Measurements from ENCODE around the gene U2AF2. TPM values are rescaled to one million over a fixed set of nuclear protein-coding genes. Genes with fewer than 3 reads are reported as not detected.

U2AF2 gene
- total RNA-seq = 165 and 185 TPM in 2 replicates

DNA sequence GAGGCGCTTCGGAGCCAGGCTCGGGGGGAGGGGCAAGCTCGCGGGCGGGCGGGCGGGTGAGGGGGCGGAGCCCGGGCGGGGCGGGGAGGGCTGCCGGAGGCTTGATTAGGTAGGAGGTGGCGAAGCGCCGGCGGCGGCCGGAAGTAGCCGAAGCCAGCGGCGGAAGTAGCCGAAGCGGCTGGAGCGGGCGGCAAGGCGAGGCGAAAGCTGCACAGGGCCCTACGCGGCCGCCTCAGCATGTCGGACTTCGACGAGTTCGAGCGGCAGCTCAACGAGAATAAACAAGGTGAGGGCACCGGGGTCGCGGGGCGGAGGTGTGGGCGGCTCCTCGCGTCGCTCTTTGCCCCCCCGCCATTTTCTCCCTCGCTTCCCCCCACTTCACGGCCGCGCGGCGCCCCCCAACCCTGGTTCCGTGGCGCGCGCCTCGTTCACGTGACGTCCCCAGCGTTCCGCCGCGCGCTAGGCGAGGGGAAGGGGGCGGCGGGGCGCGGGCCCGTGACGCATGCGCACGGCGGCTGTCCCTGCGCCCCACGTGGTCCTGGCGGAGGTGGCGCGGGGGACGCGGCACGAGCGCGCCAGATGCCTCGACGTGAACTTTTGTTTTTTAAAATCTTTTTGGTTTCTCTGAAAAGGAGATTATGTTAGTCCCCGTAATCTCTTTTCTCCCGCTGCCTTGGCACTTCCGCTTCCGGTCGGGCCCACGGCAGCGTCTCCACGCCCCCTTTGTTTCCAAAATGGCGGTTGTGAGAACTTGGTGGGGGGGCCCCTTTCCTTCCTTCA, at the start of gene U2AF2:
U2AF2 (plus strand) TSS at position 168 of the 780 bp plus-strand sequence; CDS start at position 238, 70 bp downstream.
- peak; percentile 66 for DNase-seq (ENCODE audit: low read depth, low spot score)

DNA sequence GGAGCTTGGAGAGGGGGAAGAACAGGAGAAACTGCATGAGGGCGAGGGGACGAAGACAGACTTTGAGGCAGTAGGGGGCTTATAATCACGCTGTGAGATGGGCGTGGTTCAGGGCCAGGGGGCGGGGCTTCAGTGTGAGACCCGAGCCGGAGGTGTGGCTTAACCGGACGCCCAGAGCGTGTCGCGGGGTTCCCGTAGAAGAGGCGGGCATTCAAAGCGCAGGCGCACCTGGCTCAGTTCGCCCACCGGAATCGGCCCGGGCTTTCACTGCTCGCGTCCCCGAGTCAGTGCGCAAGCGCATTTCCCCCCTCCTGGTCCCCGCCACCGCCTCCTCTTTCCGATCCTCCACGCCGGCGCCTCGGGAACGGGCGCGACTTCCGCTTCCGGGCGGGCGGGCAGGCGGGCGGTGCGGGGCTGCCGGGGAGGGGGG, 49.6 kb upstream of the U2AF2 start:
- peak; percentile 84 for DNase-seq (ENCODE audit: low read depth, low spot score)

DNA sequence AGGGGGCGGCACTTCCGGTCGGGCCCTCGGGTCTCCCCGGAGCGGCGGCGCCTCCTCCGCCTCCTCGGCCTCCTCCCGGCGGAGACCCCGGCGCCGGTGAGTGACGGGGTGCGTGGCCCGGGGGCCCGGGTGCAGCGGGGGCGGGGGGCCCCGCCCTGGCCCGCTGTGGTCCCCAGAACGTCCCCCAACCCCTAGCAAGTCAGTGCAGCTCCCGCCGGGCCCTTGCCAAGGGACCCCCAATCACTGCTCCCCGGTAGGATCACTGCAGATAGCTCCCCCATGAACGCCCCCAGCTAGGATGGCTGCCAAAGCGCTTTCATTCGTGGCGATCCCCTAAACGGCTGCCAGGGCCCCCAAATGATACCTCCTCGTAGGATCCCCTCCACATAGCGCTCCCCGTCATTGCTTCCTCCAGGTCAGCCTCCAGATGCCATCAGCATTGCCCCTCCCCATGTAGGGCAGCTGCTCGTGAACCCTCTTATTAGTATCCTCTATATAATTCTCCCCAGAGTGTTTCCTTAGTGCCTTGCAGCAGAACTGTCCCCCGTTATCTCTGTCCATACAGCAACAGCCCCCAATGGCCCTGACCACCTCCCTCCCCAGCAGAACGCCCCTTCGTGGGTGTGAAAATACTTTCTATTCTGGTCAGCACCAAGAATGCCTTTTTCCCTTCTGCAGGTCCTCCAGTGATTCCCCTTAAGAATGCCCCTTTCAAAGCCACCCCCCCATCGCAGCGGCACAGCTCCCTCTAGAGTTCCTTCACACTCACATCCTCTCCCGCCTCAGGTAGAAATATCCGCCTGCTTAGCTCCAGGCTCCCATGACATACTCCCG, 49.0 kb upstream of the U2AF2 start, which contains the start of gene ZNF865:
ZNF865 (plus strand) TSS at position 11 of the 834 bp plus-strand sequence. CDS start 7,972 bp downstream, outside the sequence.
- DNase-seq (ENCODE audit: low read depth, low spot score) = peak; percentile 61

DNA sequence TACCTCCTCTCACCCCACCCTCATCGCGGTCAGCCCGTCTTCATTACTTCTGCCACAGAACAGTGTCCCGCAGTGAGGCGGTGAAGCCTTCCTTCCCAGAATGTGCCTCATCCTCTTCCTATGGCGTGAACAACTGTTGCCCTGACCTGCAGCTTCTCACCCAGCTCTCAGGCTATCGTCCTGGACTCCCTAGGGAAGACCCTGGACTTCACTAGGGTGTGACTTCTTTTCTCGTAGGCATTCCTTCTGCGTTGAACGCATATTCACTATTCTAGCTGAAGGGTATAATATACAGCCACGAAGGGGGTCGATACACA, 48.4 kb upstream of the U2AF2 start:
- no peak for DNase-seq (ENCODE audit: low read depth, low spot score)

DNA sequence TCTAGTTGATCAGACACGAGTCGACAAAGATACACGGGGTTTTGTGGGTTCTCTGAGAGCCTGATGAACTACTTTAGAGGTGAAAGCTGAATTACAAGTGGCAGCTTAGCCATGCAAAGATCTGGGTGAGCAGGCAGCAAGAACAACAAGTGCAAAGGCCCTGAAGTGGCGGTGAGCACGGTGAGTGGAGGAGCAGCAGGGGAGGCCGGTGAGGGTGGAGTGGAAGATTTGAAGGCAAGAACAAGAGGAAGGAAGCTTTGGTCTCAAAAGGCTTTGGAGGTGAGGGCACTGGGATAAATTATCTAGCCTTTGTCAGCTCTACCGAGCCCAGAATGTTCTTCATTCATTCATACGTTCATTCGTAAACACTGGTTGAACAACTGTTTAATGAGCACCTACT, 48.0 kb upstream of the U2AF2 start:
- DNase-seq (ENCODE audit: low read depth, low spot score) = no peak

DNA sequence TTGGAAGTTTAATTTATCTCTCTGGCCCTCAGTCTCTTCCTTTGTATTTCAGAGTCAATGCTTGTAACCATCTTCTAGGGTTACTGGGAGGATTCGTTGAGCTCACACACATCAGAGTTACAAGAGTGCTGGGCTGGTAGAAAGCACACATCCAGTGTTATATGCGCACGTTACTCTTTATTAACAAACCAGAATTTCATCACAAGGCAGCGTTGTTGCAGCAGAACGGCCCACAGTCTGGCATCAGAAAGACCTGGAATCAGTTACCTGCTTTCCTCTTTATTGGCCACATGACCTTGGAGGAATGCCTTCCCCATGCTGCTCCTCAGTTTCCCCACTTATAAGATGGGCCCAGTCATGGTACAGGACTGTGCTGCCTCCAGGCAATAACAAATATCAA, 45.5 kb upstream of the U2AF2 start:
- no peak for DNase-seq (ENCODE audit: low read depth, low spot score)

DNA sequence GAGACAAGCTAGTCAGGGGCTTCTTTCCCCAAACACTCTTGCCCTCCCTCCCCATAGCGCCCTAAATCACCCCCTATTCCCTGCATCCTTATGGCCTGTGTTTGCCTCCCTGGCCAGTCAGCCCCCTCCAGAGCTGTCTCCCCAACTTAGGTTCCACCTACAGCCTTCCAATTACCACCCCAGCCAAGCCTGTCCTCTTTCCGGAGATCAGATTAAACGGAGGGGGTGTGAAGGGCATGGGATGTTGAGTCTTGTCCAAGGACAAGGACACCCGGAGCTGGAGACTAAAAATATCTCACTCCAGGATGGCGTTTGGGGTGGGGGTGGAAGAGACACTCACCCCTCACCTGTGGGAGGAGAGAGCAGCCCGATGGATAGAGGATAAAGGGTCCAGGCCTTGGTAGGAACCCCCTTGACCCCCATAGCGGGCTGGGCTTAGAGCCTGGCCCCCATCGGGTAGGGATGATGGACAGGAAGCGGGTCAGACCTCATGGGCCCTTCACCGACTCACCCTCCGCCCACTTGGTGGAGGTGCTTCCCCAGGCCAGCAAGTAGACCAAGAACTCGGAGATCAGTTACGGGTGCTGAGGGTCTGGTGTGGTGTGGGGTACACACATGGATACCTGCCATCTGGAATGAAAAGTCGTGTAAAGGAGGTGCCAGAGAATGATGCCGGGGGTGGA, 43.4 kb upstream of the U2AF2 start:
- DNase-seq (ENCODE audit: low read depth, low spot score) = no peak

DNA sequence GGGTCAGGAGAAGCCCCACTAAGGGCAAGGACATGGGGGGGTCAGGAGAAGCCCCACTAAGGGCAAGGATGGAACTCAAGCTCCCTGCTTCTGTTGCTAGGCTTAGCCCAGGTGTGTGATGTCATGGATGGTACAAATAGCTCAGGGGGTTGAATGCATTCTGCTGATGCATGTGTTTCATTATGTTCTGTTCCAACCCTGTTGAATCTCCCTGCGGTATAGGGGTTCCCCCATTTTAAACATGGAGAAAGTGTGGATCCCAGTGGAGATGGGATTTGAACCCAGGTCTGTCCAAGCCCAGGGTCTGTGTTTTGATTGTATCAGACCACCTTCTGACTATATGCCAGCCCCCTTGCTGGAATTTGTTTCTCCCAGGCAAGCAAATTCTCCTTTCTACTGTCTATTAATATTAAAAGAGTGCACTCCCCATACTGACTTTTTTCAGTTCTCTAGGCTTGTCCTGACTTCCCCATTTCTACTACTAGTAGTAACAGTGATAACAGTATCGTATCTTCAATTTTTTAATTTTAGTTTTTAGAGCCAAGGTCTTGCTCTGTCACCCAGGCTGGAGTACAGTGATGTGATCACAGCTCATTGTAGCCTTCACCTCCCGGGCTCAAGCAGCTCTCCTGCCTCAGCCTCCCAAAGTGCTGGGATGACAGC, 42.7 kb upstream of the U2AF2 start:
- no peak for DNase-seq (ENCODE audit: low read depth, low spot score)

DNA sequence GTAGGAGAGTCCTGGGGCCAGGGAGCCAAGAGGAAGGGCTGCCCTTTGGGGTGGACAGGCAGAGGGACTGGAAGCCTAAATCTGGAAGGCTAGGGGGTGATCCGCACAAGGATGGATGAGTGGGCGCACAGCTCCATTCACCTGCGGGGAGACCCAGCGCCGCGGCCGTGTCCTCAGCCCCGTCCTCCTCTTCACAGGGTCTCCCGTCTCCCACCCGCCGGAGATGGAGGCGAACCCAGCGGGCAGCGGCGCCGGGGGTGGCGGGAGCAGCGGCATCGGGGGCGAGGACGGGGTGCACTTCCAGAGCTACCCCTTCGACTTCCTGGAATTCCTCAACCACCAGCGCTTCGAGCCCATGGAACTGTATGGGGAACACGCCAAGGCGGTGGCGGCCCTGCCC, 41.4 kb upstream of the U2AF2 start:
- DNase-seq (ENCODE audit: low read depth, low spot score) = no peak

DNA sequence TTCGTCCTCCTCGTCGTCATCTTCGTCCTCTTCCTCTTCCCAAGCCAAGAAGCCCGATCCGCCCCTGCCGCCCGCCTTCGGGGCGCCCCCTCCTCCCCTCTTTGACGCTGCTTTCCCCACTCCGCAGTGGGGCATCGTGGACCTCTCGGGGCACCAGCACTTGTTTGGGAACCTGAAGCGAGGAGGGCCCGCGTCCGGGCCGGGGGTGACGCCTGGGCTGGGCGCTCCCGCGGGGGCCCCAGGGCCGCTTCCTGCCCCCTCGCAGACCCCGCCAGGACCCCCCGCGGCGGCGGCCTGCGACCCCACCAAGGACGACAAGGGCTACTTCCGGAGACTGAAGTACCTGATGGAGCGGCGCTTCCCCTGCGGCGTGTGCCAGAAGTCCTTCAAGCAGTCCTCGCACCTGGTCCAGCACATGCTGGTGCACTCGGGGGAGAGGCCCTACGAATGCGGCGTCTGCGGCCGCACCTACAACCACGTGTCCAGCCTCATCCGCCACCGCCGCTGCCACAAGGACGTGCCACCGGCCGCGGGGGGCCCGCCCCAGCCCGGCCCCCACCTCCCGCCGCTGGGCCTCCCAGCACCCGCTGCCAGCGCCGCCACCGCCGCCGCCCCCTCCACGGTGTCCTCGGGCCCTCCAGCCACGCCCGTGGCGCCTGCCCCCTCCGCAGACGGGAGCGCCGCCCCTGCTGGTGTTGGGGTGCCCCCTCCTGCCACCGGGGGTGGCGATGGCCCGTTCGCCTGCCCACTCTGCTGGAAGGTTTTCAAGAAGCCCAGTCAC, 40.7 kb upstream of the U2AF2 start:
- no peak for DNase-seq (ENCODE audit: low read depth, low spot score)

DNA sequence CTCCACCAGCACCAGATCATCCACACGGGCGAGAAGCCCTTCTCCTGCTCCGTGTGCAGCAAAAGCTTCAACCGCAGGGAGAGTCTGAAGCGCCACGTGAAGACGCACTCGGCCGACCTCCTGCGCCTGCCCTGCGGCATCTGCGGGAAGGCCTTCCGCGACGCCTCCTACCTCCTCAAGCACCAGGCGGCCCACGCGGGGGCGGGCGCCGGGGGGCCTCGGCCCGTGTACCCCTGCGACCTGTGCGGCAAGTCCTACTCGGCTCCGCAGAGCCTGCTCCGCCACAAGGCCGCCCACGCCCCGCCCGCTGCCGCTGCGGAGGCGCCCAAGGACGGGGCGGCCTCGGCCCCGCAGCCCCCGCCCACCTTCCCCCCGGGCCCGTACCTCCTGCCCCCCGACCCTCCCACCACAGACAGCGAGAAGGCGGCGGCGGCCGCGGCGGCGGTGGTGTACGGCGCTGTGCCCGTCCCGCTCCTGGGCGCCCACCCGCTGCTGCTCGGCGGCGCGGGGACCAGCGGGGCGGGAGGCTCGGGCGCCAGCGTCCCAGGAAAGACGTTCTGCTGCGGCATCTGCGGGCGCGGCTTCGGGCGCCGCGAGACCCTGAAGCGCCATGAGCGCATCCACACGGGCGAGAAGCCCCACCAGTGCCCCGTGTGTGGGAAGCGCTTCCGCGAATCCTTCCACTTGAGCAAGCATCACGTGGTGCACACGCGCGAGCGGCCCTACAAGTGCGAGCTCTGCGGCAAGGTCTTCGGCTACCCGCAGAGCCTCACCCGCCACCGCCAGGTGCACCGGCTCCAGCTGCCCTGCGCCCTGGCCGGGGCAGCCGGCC, 39.9 kb upstream of the U2AF2 start:
- no peak for DNase-seq (ENCODE audit: low read depth, low spot score)

DNA sequence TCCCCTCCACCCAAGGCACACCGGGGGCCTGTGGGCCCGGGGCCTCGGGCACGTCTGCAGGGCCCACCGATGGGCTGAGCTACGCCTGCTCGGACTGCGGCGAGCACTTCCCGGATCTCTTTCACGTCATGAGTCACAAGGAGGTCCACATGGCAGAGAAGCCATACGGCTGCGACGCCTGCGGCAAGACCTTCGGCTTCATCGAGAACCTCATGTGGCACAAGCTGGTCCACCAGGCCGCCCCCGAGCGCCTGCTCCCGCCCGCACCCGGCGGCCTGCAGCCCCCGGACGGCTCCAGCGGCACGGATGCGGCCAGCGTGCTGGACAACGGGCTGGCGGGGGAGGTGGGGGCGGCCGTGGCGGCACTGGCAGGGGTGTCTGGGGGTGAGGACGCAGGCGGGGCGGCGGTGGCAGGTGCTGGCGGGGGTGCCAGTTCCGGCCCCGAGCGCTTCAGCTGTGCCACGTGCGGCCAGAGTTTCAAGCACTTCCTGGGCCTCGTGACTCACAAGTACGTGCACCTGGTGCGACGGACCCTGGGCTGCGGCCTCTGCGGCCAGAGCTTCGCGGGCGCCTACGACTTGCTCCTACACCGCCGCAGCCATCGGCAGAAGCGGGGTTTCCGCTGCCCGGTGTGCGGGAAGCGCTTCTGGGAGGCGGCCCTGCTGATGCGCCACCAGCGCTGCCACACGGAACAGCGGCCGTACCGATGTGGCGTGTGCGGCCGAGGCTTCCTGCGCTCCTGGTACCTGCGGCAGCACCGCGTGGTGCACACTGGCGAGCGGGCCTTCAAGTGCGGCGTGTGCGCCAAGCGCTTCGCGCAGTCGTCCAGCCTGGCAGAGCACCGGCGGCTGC, 39.1 kb upstream of the U2AF2 start:
- no peak for DNase-seq (ENCODE audit: low read depth, low spot score)

DNA sequence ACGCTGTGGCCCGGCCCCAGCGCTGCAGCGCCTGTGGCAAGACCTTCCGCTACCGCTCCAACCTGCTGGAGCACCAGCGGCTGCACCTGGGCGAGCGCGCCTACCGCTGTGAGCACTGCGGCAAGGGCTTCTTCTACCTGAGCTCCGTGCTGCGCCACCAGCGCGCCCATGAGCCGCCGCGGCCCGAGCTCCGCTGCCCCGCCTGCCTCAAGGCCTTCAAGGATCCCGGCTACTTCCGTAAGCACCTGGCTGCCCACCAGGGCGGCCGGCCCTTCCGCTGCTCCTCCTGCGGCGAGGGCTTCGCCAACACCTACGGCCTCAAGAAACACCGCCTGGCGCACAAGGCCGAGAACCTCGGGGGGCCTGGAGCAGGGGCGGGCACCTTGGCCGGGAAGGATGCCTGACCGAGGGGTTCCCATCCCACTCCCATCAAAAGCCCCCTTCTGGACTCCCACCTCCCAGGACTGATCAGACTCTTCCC, 38.4 kb upstream of the U2AF2 start:
- no peak for DNase-seq (ENCODE audit: low read depth, low spot score)

DNA sequence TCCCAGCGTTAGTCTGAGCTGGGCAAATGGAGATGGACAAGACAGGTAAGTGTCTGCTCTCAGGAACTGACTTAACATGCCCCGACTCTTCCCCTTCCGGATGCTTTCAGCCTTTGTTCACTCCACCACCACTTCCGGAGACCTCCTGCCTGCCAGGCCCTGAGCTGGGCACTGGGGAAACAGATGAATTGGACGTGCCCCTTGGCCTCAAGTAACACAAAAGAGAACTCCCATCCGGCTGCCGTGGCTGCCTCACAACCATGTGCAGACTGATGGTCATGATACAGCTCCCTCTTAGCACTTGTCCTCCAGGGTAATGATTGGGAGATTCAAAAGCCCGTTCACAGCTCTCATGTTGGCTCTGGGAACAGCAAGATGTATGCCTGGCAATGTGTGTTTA, 37.4 kb upstream of the U2AF2 start:
- DNase-seq (ENCODE audit: low read depth, low spot score) = no peak

DNA sequence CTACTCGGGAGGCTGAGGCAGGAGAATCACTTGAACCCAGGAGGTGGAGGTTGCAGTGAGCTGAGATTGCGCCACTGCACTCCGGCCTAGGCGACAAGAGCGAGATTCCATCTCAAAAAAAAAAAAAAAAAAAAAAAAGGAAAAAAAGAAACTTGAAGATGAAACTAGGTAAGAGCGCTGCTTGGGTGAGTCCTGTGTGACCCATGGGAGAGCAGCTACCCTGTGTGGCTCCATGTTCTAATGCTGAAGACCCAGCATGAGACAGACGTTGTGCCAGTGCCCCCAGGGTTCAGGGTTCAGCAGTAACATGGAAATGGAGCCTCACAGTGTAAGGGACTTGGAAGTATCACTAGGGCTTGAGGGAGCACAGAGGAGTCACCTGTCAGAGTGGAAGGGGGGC, 36.4 kb upstream of the U2AF2 start:
- DNase-seq (ENCODE audit: low read depth, low spot score) = no peak

DNA sequence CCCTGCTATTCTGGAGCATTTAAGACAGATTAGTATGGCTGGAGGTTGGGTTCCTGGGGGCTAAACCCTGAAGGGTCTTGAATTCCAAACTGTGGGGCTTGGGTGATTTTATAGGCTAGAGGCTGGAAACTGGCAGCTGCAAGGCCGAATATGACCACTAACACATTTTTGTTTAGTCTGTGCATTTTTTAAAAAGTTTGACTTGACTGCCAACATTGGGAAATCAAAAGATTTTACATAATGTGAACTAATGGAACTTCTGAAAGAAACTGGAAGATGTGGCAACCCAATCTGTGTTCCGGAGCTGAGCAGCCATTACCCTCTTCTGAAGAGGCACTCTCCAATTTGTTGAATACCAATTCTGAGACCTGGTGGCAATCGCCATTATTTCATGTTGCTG, 35.5 kb upstream of the U2AF2 start:
- DNase-seq (ENCODE audit: low read depth, low spot score) = no peak

DNA sequence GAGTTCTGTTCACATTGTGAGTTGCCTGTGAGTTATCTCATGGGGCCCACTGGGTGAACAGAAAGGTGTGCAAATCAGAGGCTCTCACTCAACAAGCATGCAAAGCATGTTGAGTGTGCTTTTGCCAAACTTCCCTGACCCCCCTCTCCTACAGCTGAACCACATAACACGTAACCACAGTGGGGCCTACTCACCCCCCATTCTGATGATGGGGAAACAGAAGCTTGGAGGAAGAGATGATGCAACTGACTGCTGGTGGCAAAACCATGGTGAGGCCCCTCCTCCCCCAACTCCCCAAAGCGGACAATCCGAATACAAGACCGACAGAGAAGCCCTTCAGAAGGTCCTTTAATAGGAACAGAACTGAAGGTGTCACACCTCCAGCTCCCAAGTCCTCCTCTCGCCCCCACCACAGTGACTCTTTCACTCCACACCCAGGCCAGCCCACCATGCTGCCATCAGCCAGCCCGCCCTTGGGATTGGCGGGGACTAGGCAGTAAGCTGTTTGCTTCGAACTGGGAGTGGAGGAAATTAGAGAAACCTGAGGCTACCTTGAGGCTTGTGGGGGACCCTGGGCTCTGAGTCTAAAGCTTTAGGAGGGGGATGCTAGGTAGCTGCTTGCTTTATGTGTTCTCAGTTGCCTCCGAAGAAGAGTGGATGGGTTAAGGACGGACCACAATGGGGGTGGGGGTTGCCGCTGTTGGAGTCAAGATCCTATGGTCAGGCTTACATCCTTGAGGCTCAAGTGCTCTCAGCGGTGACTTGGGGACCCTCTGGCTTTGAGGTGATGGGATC, 34.2 kb upstream of the U2AF2 start:
- no peak for DNase-seq (ENCODE audit: low read depth, low spot score)

DNA sequence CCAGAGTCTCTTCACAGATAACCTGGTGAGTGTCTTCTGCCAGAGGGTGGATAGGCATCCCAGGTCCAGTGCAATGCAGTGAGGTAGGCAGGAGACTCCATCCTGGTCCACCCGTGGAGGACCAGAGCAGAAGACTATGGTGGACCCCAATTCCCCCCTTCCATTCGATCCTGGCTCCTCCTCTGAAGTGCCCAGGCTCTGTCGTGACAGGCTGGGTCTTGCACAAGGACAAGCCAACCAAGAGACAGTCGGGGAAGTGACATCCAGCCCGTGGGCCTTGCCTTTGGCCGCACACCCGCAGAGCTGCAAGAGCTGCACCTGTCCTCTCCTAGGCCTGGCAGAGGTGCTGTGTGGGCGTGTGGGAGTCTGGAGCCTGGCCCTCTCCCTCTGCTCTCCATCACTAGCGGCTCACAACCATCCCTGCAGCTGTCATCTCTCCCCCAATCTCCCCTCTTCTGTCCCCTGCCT, 33.6 kb upstream of the U2AF2 start:
- DNase-seq (ENCODE audit: low read depth, low spot score) = no peak
